ENCODE measurements around the gene OR10V1.

OR10V1 gene, protein sequence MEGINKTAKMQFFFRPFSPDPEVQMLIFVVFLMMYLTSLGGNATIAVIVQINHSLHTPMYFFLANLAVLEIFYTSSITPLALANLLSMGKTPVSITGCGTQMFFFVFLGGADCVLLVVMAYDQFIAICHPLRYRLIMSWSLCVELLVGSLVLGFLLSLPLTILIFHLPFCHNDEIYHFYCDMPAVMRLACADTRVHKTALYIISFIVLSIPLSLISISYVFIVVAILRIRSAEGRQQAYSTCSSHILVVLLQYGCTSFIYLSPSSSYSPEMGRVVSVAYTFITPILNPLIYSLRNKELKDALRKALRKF

DNA sequence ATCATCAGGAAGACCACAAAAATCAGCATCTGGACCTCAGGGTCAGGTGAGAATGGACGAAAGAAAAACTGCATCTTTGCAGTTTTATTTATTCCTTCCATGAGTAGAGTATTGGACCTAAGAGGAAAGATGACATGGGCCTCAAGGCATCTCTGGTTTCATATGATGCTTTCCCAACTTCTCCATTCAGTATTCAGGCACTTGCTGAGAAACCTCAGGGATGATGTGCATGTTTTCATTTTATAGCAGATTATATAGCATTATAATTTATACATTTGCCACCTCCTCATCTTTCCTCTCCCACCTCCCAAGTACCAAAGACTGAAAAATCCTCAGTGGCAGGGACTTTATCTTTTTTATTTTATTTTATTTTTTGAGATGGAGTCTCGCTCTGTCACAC lies at the start of gene OR10V1:
Gene OR10V1 (minus strand): TSS at position 101 of the 400 bp plus-strand sequence. CDS start 0 bp downstream, at position 101.
- no peak for DNase-seq (ENCODE audit: low read depth, low spot score)

DNA sequence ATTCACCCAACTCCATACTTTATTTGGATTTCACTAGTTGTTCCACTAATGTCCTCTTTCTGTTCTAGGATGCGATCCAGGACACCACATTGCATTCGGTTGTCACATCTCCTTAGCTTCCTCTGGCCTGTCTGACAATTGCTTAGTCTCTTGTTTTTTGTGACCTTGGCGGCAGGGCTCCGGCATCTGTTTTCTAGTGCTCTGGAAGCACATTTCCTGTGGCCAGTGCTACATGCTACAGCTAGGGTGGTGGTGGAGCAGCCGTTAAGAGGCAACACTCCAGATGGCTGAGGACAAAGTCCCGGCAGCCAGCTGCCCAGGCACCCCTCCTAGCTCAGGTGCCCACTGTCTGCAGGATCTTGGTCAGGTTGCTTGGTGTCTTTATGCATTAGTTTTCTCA lies 48.3 kb upstream of the OR10V1 start:
- DNase-seq (ENCODE audit: low read depth, low spot score): no peak

DNA sequence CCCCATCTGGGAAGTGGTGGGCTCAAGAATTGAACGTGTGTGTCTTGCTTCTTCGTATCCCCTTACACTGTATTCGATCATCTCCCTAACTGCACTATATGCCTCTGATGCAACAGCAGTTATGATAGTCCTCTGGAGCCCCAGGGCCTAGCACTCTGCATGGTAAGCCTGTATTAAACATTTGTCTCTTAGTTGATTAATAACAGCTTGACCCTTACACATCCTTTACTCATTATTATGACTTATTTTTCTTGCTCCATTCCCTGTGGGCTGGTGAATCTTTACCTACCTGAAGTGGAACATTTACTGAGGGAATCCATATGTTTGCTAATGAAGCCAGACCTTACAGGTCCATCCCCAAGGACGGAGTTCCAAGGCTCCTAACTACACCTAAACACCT lies 47.1 kb upstream of the OR10V1 start:
- no peak for DNase-seq (ENCODE audit: low read depth, low spot score)

DNA sequence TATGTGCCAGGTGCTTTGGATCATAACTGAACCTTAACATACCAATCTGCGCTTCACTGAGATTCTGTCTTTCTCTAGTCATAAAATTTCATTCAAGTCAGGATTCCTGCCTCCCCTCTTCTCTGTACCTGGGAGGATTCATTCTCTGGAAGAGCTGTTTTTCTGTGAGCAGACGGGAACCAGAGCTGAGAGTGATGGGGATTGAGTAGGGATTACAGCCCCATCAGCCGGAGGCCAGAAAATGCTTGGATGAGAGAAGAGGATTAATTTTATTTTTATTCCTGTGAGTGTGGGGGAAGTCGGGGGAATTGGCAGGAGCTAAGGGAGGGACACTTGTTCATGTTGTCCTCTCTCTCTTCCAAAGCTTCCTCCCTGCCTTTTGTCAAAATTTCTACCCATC lies 46.3 kb upstream of the OR10V1 start:
- DNase-seq (ENCODE audit: low read depth, low spot score): no peak

DNA sequence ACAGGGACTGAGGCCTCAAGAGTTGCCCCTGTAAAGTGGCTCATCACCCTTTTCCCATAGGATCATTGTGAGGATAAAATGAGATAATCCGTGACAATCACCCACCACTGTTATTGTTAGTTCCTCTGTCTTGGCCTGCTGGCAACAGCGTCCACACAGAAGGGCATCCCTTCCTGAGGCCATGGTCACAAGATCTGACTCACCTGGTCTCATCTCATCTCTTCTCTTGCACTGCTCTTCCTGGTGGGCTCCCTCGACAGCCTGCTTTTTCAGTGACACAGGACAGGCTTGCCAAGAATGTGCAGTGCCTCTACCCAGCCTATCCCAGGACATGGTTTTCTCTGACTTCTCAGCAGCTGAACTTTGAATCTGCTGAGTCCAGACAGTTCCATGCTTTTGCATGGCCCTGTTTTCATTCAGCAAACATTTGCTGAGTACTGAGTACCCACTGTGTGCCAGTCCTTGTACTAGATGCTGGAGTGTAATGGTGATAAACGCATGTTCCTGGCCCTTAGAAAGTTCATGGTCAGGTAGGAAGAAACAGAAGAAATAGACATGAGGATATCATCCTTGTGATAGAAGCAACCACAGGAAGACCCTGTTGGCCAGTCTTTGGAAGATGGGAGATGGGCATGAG lies 44.9 kb upstream of the OR10V1 start:
- no peak for DNase-seq (ENCODE audit: low read depth, low spot score)

DNA sequence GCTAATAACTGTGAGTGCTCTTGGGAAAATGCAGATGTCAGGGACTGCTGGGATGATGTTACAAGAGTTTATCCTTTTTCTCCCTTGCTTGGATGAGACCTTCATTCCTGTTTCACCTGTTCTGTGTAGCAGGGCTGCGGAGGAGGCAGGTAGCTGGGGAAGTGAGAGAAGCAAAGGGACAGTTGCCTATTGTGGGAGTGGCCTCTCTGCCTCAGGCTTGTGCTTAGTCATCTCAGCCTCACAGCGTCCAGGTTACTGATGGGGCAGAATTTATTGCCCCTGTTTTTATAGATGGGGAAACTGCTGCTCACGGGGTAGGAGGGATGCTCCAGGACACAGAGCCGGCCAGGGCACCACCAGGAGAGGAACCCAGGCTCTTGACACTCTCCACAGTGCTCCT lies 43.2 kb upstream of the OR10V1 start:
- no peak for DNase-seq (ENCODE audit: low read depth, low spot score)

DNA sequence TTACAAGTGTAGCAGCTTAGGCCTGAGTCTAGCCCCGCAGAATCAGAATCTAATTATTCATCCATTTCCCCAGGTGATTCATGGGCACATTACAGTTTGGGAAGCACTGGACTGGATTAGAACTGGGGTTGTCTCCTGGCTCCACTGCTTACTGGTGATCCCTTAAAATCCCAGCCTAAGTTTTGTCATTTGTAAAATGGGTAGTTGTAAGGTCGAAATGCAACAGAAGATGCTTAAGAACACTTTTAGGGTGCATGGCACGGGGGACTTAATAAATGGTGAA lies 42.9 kb upstream of the OR10V1 start:
- DNase-seq (ENCODE audit: low read depth, low spot score): no peak

DNA sequence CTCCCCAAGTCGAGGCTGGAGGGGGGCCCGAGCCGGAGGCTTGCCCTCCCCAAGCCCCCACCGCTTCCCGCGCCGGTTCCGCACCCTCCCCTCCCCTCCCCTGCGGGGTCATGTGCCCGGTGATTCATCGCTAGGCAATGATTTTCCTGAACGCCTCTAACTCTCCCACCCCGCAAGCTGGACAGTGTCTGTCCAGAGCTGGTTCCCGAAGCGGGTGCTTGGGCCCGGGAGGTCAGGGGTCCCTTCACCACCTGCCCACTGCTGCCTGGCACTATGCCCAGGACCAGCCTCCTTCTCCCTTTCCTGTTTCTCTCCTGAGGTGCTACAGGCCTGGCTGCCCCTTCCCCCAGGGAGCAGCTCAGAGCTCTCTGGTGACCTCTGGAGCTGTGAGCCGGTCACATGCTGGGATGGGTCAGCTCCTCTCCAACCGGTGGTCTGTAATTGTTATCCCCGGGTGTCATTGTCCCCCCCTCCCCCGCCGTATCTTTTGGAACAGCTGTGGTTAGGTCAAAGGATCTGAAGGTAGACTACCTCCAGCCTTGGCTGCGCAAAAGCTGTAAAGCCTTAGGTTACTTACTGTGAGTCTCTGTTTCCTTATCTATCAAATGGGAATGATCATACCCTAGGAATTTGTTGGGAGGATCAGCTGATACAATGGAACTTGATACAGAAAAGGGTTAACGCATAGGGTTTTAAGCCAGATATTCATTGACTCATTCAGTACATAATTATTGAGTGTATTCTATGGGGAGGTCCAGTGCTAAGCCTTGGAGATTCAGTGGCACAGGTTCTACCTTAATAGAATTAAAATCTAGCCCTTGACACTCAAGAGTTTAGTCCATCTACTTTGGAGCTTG lies 42.3 kb upstream of the OR10V1 start:
- DNase-seq (ENCODE audit: low read depth, low spot score): no peak

DNA sequence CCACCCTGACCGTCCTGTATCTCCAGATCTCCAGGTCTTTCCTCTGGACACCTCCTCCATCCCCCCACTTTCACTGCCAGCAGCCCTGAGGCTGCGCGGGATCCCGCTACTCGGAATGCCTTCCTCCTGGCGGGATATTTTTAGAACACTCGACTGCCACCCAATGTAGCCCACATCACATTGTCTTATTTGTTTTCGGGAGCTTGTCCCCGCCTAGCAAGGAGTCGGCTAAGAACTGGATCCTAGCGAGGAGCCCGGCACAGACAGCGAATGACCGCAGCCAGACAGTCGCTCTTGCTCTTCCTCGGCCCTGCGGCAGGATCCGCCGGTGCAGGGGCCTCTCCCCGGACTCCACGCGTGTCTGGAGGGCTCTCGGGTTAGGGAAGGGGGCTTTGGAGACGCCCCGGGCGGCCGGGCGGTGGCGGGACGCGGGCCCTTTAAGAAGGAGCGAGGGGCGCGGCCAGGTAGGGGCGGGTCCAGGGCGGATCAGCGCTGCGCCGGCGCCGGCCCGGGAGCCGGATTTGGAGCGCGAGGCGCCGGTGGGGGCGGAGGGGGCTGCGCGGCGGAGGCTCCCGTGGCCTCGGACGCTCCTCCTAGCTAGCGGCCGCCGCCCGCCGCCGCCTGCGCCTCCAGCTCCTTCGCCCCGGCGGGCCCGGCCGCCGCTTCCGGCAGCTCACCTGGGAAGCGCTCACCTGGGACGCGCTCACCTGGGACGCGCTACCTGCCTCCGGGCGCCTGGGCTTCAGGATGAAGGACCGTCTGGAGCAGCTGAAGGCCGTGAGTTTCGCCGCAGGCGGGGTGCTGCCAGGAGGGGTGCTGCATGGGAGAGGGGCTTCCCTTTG lies 41.4 kb upstream of the OR10V1 start, which contains the start of gene STX3:
Gene STX3 (plus strand): TSS at position 518 of the 842 bp plus-strand sequence. CDS start 230 bp downstream, at position 748.
- DNase-seq (ENCODE audit: low read depth, low spot score): peak; percentile 33

DNA sequence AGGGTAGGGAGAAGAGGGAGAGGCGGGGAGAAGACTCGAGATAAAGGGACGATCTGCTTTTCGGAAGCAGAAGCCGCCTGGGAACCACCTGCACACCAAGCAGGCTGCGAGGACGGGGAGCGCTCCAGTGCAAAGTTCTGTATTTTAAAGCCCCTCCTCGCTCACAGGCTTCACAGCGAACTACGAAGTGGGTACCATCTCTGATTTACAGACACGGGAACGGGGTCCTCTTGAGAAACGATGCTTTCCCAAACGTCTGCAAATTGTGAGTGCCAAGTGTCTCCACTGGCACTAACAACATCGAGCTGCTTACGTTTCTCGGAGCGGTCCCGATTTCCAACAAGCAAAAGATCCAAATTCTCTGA lies 40.8 kb upstream of the OR10V1 start:
- no peak for DNase-seq (ENCODE audit: low read depth, low spot score)

DNA sequence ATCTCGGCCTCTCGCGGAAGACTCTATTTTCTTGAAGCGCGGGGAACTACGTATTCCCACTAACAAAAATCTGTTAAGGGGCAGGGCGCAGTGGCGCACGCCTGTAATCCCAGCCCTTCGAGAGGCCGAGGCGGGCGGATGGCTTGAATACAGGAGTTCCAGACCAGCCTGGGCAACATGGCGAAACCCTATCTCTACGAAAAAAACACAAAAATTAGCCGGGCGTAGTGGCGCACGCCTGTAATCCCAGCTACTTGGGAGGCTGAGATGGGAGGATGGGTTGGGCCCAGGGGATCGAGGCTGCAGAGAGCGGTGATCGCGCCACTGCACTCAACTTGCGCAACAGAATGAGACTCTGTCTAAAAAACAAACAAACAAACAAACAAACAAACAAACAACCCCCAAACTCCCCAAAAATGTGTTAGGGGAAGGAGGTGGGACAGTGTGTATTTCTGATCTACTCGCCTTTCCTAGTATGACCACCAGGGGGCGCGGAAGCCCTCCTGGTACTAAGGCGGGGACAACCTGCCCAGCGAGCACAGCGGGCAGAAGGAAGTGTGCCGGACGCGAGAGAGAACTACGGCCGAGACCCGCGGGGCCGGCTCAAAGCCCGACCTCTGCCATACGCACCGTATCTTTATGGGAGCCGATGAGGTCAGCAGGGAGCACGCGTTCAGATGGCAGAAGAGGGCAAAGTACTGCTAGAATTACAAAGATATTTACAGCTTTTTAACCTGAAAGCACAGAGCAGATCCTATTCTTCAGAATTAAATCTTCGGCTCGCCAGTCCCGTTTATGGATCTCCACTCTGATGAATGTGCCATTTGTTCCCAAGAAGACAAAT lies 40.2 kb upstream of the OR10V1 start:
- peak; percentile 78 for DNase-seq (ENCODE audit: low read depth, low spot score)

DNA sequence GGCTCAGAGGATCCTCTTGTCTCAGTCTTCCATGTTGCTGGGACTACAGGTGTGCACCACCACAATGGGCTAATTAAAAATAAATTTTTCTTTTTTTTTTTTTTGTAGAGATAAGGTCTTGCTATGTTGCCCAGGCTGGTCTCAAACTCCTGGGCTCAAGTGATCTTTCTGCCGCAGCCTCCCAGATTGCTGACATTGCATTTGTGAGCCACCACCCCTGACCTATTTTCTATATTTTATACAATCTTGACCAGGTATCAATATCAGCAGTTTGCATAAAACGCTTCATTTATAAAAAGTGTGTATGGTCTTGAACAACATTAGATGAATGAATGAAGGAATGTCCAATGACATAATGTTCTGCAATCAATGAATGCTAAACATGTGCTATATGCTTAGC lies 32.5 kb upstream of the OR10V1 start:
- no peak for DNase-seq (ENCODE audit: low read depth, low spot score)

DNA sequence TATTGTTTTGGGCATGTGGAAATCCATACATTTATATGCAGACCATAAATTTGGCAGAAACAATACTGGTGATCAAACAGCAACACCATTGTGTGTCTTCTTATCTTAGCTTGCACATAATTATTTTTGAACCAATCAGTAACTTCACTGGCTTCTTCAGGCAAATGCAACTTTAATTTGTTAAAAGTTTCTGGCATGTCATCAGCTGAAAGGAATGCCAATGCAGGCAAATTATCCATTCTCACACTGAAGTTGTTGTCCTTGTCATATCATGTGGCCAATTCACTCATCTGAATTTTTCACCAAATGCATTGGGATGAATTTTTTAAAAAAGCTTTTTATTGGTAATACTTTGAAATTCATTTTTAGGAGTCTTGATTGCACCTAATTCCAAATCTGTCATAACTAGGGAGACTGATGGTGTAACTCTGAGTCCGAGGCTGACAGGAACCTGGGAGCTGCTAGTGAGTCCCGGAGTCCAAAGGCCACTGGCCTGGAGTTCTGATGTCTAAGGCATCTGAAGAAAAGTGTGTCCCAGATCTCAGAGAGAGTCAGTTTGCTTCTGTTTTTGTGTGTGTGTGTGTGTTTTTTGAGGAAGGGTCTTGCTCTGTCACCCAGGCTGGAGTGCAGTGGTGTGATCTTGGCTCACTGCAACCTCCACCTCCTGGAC lies 17.4 kb upstream of the OR10V1 start:
- no peak for DNase-seq (ENCODE audit: low read depth, low spot score)

DNA sequence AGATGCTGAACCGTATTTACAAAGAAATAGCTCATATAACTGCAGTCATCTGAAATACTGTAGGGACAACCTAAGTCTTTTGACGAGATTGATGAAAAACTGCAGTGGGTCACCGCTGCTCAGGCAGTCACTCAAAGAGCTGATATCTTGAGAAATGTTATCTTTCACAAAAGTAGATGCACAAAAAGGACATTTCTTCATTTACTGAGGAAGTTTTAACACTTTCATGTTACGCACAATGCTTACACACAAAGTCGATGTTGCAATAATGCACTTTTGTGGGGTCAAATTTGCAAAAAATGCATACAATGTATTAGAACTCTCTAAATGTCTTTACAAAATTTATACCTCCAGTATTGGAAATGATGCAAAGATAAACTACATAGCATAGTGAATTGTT lies 16.2 kb upstream of the OR10V1 start:
- DNase-seq (ENCODE audit: low read depth, low spot score): no peak

DNA sequence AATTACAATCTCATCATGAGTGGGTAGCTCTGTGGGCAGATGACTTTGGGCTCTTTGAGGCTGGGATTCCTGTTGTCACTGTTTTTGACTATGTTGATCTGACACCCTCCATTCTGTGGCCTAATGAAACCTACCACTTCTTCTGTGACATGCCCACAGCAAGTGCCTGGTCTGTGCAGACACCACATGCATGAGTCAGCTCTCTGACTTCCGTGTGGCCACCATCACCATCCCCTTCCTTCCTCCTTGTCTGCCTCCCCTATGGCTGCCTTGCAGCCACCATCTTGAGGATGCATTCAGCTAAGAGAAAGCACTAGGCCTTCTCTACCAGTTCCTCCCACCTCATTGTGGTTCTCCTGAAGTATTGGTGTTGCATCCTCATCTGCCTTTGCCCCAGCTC lies 15.3 kb upstream of the OR10V1 start:
- DNase-seq (ENCODE audit: low read depth, low spot score): no peak

DNA sequence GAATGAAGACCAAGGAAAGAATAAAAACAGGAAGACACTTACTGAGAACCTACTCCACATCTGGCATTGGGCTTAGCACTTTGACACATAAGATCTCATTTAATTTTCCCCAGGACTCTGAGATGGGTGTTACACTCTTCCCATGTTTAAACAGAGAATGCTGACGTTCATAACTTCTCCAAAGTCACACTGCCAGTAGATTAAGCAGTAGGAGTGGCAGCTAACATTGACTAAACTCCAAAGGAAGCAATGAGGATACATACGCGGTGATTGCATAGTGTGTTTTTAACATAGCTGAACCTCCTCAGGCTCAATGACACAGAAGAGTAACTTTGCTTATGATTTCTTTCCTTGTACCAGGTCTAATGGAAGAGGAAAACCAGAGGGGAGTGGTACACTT lies 14.5 kb upstream of the OR10V1 start:
- no peak for DNase-seq (ENCODE audit: low read depth, low spot score)

DNA sequence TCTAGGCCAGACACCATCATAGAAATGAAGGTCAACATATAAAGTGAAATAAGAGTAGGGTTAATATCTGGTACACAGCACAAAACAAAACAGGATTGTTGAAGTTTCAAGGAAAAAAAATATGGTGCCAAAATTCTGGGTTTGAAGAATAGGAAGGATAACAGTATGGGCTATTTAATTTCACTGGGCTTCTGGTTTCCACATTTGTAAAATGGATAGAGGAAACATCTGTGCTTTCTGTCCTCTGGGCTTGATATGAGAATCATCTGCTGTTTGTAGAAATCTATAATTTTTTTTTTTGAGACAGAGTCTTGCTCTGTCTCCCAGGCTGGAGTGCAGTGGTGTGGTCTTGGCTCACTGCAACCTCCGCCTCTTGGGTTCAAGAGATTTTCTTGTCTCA lies 13.8 kb upstream of the OR10V1 start:
- DNase-seq (ENCODE audit: low read depth, low spot score): no peak

DNA sequence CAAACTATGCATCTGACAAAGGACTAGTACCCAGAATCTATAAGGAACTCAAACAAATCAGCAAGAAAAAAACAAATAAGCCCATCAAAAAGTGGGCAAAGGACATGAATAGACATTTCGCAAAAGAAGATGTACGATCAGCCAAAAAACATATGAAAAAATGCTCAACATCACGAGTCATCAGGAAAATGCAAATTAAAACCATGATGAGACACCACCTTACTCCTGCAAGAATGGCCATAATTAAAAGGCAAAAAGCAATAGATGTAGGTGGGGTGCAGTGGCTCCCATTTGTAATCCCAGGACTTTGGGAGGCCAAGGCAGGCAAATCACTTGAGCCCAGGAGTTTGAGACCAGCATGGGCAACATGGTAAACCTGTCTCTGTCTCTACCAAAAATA lies 10.4 kb upstream of the OR10V1 start:
- DNase-seq (ENCODE audit: low read depth, low spot score): no peak

DNA sequence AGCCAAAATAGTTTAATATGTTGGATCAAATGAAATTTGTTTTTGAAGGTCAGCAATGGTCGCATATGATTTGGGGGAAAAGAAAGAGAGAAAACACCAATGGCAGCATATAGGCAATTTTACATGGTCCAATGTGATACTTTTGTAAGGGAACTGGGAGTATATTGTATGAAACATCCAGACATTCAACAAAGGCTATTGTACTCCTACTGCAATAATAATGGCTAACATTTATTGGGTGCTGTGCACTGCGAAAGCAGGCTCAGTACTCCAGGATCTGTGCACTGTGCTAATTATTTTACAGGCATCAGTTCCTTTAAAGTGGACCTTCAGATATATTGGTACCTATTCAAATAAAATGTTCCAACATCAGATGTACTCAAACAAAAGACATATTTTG lies 5.9 kb upstream of the OR10V1 start:
- no peak for DNase-seq (ENCODE audit: low read depth, low spot score)

DNA sequence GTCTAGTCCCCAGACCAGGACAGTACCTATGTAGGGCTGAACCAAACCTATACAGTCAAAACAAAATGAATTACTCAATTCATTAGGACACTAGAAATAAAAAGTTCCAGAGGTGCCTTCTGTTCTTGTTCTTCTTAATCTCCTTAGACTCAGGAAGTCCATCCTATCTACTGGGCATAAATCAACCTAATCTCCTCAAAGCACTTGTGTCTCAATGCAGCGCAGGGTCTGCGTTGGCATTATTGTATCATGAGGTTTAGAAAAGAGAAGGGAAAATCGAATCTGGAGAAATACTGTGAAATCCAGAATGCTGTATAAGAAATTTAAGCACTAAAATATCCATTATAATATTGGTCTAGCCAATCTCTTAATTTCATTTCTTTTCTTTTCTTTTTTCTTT lies 2.4 kb upstream of the OR10V1 start:
- no peak for DNase-seq (ENCODE audit: low read depth, low spot score)

Data from activated CD4-positive, CD25-positive, alpha-beta regulatory T cell treated with anti-CD3 and anti-CD28 coated beads, Interleukin-2, amount 50 U/mL, for 16 hours (primary cell).